OCI-LY3 (cell line): ENCODE measurements around the gene C1orf105.

Experiments
- H2AFZ ChIP-seq: fragments of 200-600, 300-600 bp; shearing (Covaris generic); 2 replicates; pipeline ENCODE4 v1.6.0; 2014; ENCODE audit warnings: antibody characterized with exemption, low read depth, low read length
- H3K27ac ChIP-seq: fragments of 200-600, 300-600 bp; sonication (generic); 2 replicates; pipeline ENCODE4 v1.5.1; 2014; ENCODE audit warnings: mild to moderate bottlenecking, low read length, moderate library complexity, mixed read lengths
- H3K27me3 ChIP-seq: fragments of 200-600, 300-600 bp; sonication (generic); 2 replicates; pipeline ENCODE4 v1.6.1; 2014; ENCODE audit warnings: low read depth, low read length, mixed read lengths
- H3K36me3 ChIP-seq: fragments of 200-600, 300-600 bp; sonication (generic); replicated peaks from 2 replicates; pipeline ENCODE3; 2014; ENCODE audit warnings: low read depth, low read length, mixed read lengths
- H3K4me1 ChIP-seq: fragments of 300-600, 200-600 bp; sonication (generic); 2 replicates; pipeline ENCODE4 v1.6.1; 2014; ENCODE audit warnings: low read length, mixed read lengths
- H3K4me2 ChIP-seq: fragments of 200-600, 300-600 bp; sonication (generic); 2 replicates; pipeline ENCODE4 v1.6.1; 2014; ENCODE audit warnings: low read length, mixed read lengths
- H3K4me3 ChIP-seq: fragments of 300-600, 200-600 bp; sonication (generic); 2 replicates; pipeline ENCODE4 v1.5.1; 2014; ENCODE audit warnings: antibody characterized with exemption, mild to moderate bottlenecking, low read length, moderate library complexity
- H3K79me2 ChIP-seq: fragments of 300-600, 200-600 bp; shearing (Covaris generic); 2 replicates; pipeline ENCODE4 v1.6.1; 2014; ENCODE audit warnings: mild to moderate bottlenecking, low read length, mixed read lengths
- H3K9ac ChIP-seq: fragments of 300-600, 200-600 bp; shearing (Covaris generic); 2 replicates; pipeline ENCODE4 v1.6.0; 2014; ENCODE audit warnings: mild to moderate bottlenecking, low read length, moderate library complexity
- H3K9me3 ChIP-seq: fragments of 200-600, 300-600 bp; shearing (Covaris generic); 2 replicates; pipeline ENCODE4 v1.6.1; 2014; ENCODE audit warnings: low read length, mixed read lengths; ENCODE audit not compliant: insufficient read depth
- H4K20me1 ChIP-seq: fragments of 200-600, 300-600 bp; sonication (generic); 2 replicates; pipeline ENCODE4 v1.6.1; 2016; ENCODE audit warnings: low read length, mixed read lengths; ENCODE audit not compliant: insufficient read depth
- CTCF ChIP-seq: fragments of 200-600, 300-600 bp; sonication (generic); IDR thresholded peaks from 2 replicates; pipeline ENCODE4 v1.5.1; 2014; ENCODE audit warnings: antibody characterized with exemption, low read length, low read depth
- EZH2phosphoT487 ChIP-seq: fragments of 200-600 bp; shearing (Covaris generic); IDR thresholded peaks from 2 replicates; pipeline ENCODE4 v1.6.1; 2018; ENCODE audit warnings: antibody characterized with exemption, mixed run types, low read depth

Gene C1orf105

GRCh38 chr1:172391976-172392375, 28.5 kb upstream of the C1orf105 start:
- Histone ChIP-seq H3K36me3 (no peaks in the 10 kb centered on the region), H2AFZ (no peak overlapping the region), H3K4me3 (peak overlapping the region; percentile 69), H3K9ac (peak overlapping the region; percentile 94), H3K27me3 (no peaks in the 10 kb centered on the region), H3K9me3 (no peaks in the 10 kb centered on the region), H3K4me1 (peaks cover 87% of the 10 kb centered on the region), H3K4me2 (peak overlapping the region; percentile 88), H3K79me2 (no peaks in the 10 kb centered on the region), H4K20me1 (no peaks in the 10 kb centered on the region), H3K27ac (peak overlapping the region; percentile 93)
- no peak for TF ChIP-seq CTCF
- no peak for TF ChIP-seq EZH2phosphoT487

DNA sequence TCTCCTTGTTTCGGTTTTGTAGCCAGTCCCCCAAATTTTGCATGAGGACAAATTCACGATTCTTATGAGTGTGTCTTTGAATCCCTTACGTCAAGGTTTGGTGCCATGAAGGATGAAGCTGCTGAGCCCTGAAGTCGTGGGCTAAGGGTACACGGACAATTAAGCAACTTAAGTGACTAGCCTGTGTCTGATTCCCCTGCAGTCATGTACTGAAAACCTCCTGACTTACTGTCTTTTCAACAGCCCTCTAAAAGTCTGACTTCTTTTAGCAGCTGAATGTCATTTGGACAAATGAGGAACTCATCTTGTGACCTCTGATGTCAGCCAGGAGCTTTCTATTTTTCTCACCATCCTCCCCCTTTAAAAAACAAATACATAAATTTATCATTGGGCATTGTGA, 27.1 kb upstream of the C1orf105 start:
- peaks cover 99% of the 10 kb centered on the region for H3K4me1 ChIP-seq
- TF ChIP-seq EZH2phosphoT487 = no peak
- TF ChIP-seq CTCF = no peak
- no peaks in the 10 kb centered on the region for H3K79me2 ChIP-seq
- peak overlapping the region; percentile 88 for H3K4me2 ChIP-seq
- H3K4me3 ChIP-seq = peak overlapping the region; percentile 69
- H2AFZ ChIP-seq = no peak overlapping the region
- H3K36me3 ChIP-seq = no peaks in the 10 kb centered on the region
- no peaks in the 10 kb centered on the region for H3K27me3 ChIP-seq
- peak overlapping the region; percentile 94 for H3K9ac ChIP-seq
- H3K9me3 ChIP-seq = no peaks in the 10 kb centered on the region
- peak overlapping the region; percentile 93 for H3K27ac ChIP-seq
- no peaks in the 10 kb centered on the region for H4K20me1 ChIP-seq

DNA sequence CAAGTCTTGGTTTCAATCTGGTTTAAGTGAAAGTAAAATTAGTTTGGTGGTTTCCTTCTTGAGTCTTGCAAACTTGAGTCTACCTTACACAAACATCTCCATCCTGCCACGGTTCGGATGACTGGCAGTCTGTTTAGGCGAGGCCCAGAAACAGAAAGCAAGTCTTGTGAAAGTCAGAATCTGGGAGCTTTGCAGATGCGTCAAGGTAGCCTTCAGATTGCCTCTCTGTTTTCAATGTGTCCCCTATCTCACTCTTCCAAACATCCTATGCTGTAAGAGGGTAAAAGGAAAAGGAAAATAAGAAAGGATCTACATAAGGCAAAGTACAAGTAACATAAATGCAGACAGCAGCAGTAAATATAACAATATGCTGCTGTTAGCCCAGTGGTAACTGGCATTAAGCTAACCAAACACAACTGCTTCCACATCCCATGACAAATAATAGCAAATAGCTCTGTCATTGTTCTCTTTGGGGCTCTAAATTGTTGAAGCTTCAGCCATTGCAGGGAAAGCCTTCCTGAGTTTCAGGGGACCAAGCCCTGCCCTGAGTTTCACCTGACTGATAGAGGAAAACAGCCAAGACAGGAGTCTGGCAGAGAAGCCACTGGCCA, 26.2 kb upstream of the C1orf105 start:
- peak overlapping the region; percentile 93 for H3K27ac ChIP-seq
- no peaks in the 10 kb centered on the region for H4K20me1 ChIP-seq
- peak overlapping the region; percentile 88 for H3K4me2 ChIP-seq
- no peaks in the 10 kb centered on the region for H3K36me3 ChIP-seq
- no peaks in the 10 kb centered on the region for H3K9me3 ChIP-seq
- H3K9ac ChIP-seq = peak overlapping the region; percentile 94
- no peak overlapping the region for H2AFZ ChIP-seq
- H3K4me1 ChIP-seq = peaks cover 99% of the 10 kb centered on the region
- H3K4me3 ChIP-seq = peak overlapping the region; percentile 69
- no peak for TF ChIP-seq EZH2phosphoT487
- no peak for TF ChIP-seq CTCF
- no peaks in the 10 kb centered on the region for H3K27me3 ChIP-seq
- H3K79me2 ChIP-seq = no peaks in the 10 kb centered on the region

DNA sequence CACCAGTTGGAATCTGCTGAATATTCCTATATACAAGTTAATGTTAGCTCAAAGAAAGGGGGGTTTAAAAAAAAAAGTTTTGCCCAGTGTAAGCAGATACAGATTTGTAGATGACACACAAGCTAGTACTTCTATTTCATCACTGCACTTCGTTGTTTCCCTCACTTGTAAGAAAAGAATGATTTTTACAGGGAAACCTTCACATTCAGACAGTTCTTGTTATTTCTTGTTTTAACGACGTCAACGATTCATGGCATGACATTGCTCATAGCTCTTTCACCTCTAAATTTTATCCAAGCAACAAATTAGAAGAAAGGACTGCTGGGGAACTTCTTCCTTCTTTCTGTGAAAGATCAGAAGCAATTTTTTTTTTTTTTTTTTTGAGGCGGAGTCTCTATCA, 25.7 kb upstream of the C1orf105 start:
- peak overlapping the region; percentile 94 for H3K9ac ChIP-seq
- peak overlapping the region; percentile 33 for H3K4me3 ChIP-seq
- no peaks in the 10 kb centered on the region for H3K79me2 ChIP-seq
- H2AFZ ChIP-seq = no peak overlapping the region
- H4K20me1 ChIP-seq = no peaks in the 10 kb centered on the region
- no peaks in the 10 kb centered on the region for H3K27me3 ChIP-seq
- H3K9me3 ChIP-seq = no peaks in the 10 kb centered on the region
- H3K4me1 ChIP-seq = peaks cover 99% of the 10 kb centered on the region
- H3K36me3 ChIP-seq = no peaks in the 10 kb centered on the region
- H3K27ac ChIP-seq = peak overlapping the region; percentile 93
- peak overlapping the region; percentile 88 for H3K4me2 ChIP-seq
- no peak for TF ChIP-seq EZH2phosphoT487
